ENCODE results near the gene PALM. TPM values are rescaled to one million over a fixed set of nuclear protein-coding genes. Genes with fewer than 3 reads are reported as not detected.

The PALM gene
- total RNA-seq, 1 experiment from 2014 or later, result 18.5 TPM

GRCh38 chr19:754530-754929 lies 45.8 kb downstream of the PALM start:
- WGBS (ENCODE audit: extremely low coverage, insufficient read length, low lambda C conversion rate), result no CpG with 5 or more reads among the region's 9 CpGs

More at GRCh38 chr19:754530-754929, 45.8 kb downstream of the PALM start:
- Histone ChIP-seq H2BK5ac (ENCODE audit: insufficient read length, low read length) (no peak overlapping the region), H3K27me3 (ENCODE audit: insufficient read depth, low read length) (no peaks in the 10 kb centered on the region), H2AFZ (ENCODE audit: low read length) (no peak overlapping the region), H2BK20ac (ENCODE audit: low read depth, low read length, poor library complexity, severe bottlenecking) (no peak overlapping the region), H3K4me2 (ENCODE audit: insufficient read depth, insufficient read length, low read length) (no peak overlapping the region), H2BK12ac (ENCODE audit: insufficient read length, low read depth, low read length) (no peak overlapping the region), H3K9me3 (ENCODE audit: control insufficient read depth, low read depth, low read length) (no peaks in the 10 kb centered on the region), H3K23me2 (ENCODE audit: insufficient read length, low read depth, low read length, poor library complexity, severe bottlenecking) (no peaks in the 10 kb centered on the region), H3K4ac (ENCODE audit: low read depth, low read length) (no peak overlapping the region), H3K23ac (ENCODE audit: insufficient read length, low read depth, low read length) (no peak overlapping the region), H4K5ac (ENCODE audit: insufficient read length, low read depth, low read length) (no peak overlapping the region), H4K91ac (ENCODE audit: insufficient read length, low read depth, low read length) (no peak overlapping the region), H3K18ac (ENCODE audit: insufficient read length, low read depth, low read length) (no peak overlapping the region), H3K79me2 (ENCODE audit: insufficient read depth, low read length) (no peaks in the 10 kb centered on the region), H2BK120ac (ENCODE audit: low read depth, low read length, poor library complexity, severe bottlenecking) (no peak overlapping the region), H3K56ac (ENCODE audit: insufficient read length, low read depth, low read length) (no peak overlapping the region), H3T11ph (ENCODE audit: low read length) (no peak overlapping the region), H3K14ac (ENCODE audit: insufficient read depth, low read length) (no peak overlapping the region; the same call in 1 of the 2 replicates), H3K4me1 (ENCODE audit: insufficient read depth, low read length) (no peaks in the 10 kb centered on the region), H3K27ac (ENCODE audit: insufficient read length, low read depth, low read length) (no peak overlapping the region), H3K79me1 (ENCODE audit: insufficient read depth, low read depth, low read length, poor library complexity, severe bottlenecking) (no peaks in the 10 kb centered on the region), H2AK5ac (ENCODE audit: insufficient read length, low read length) (no peak overlapping the region), H3K9ac (ENCODE audit: extremely low read depth, insufficient read length, low read length) (no peak overlapping the region), H4K20me1 (ENCODE audit: control insufficient read depth, insufficient read depth, insufficient read length) (no peaks in the 10 kb centered on the region), H4K8ac (replicated peaks; ENCODE audit: insufficient read length, low read depth, low read length) (no peak overlapping the region), H2BK15ac (ENCODE audit: low read depth, low read length) (no peak overlapping the region)
- peaks cover 8% of the 10 kb centered on the region for H3K27me3 Mint-ChIP-seq (ENCODE audit: low read depth)
- peaks cover 0 to 2% (median 1%) of the 10 kb centered on the region in 3 experiments; a peak in 3 of 7 replicates for H3K36me3 Mint-ChIP-seq (ENCODE audit: insufficient read depth in 1 of 3, low read depth in 3 of 3)
- H3K4me3 Mint-ChIP-seq, result no peak overlapping the region
- H3K4me1 Mint-ChIP-seq, result 0 out of 4 replicates have a peak, but pooled peaks cover 0 to 8% of the 10 kb centered on the region in 2 experiments
- peaks cover 8 to 13% of the 10 kb centered on the region in 2 experiments for H3K9me3 Mint-ChIP-seq
- no peak for DNase-seq
- no peak for TF ChIP-seq CTCF (conservative IDR thresholded peaks at IDR 0.05)
- H3K27ac Mint-ChIP-seq, result no peak overlapping the region
